NT2/D1 (cell line): ENCODE data around the gene EPB41L2.

Experiments
- DNase-seq: peaks from one replicate; pipeline ENCODE4 v3.0.0-alpha.2; 2011; ENCODE audit warnings: low read depth, low spot score
- H3K27me3 ChIP-seq: 2 replicates; pipeline ENCODE4 v1.6.0; 2011; ENCODE audit warnings: mild to moderate bottlenecking; ENCODE audit not compliant: insufficient read length, insufficient read depth
- H3K36me3 ChIP-seq: 2 replicates; pipeline ENCODE4 v1.6.1; 2011; ENCODE audit warnings: mild to moderate bottlenecking, low read length, mixed read lengths; ENCODE audit not compliant: insufficient read depth, insufficient read length
- H3K4me1 ChIP-seq: 2 replicates; pipeline ENCODE4 v1.5.1; 2011; ENCODE audit not compliant: insufficient read depth, insufficient read length
- H3K4me3 ChIP-seq: 2 replicates; pipeline ENCODE4 v1.5.1; 2011; ENCODE audit warnings: low read depth; ENCODE audit not compliant: insufficient read length
- H3K9ac ChIP-seq: 2 replicates; pipeline ENCODE4 v1.6.0; 2011; ENCODE audit warnings: low read depth; ENCODE audit not compliant: insufficient read length
- H3K9me3 ChIP-seq: 2 replicates; pipeline ENCODE4 v1.5.1; 2011; ENCODE audit warnings: mild to moderate bottlenecking, low read length; ENCODE audit not compliant: insufficient read depth
- SUZ12 ChIP-seq: IDR thresholded peaks from 2 replicates; pipeline ENCODE4 v1.6.1; 2011; ENCODE audit not compliant: insufficient read length, insufficient read depth; ENCODE audit errors: extremely low read depth
- YY1 ChIP-seq: IDR thresholded peaks from 2 replicates; pipeline ENCODE4 v1.6.1; 2011; ENCODE audit not compliant: insufficient read length, insufficient read depth
- ZNF274 ChIP-seq: IDR thresholded peaks from 2 replicates; pipeline ENCODE4 v1.6.1; 2011; ENCODE audit warnings: mild to moderate bottlenecking, low read depth, low read length

The EPB41L2 gene

DNA sequence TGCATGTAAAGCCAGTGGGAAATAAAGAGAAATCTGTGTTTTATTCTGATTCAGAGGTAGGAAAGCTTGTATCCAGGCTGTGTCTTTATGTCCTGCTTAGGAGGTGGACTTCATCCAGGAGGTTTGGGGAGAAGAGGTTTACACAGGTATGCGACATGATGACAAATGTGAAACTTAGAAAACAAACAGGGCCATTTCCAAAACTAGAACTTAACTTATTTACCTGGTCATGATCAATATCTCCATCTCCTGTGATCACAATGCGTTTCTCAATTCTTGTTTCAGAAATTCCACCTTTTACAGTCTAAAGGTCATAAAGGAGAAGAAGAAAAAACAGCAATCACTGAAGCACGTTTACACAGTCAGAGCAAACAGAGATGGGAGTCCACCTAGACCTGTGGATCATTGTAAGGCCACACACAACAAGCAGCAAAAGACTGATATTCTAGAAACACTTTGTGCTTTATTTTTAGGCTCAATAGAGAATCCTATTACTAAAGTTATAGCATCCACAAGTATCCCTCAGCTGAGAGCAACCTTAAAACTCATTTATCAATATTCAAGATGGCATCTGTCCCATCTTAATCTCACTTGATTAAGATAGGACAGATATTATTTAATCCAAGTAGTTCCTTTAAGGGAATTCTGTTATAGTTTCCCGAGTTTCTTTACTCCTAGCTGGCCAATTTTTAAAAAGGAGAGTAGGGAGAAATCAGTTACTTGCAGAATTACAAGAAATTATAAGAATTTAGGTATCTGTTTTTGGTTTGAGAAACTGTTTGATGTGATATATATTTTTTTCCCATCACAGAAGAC lies 199.4 kb downstream of the EPB41L2 start:
- no peaks in the 10 kb centered on the region for H3K9me3 ChIP-seq
- H3K4me3 ChIP-seq, result no peak overlapping the region
- H3K36me3 ChIP-seq, result peaks cover 11% of the 10 kb centered on the region
- DNase-seq, result no peak
- H3K4me1 ChIP-seq, result no peaks in the 10 kb centered on the region
- no peak overlapping the region for H3K9ac ChIP-seq
- H3K27me3 ChIP-seq, result no peaks in the 10 kb centered on the region
- TF ChIP-seq YY1 (no peak), ZNF274 (no peak), SUZ12 (no peak)

GRCh38 chr6:130862370-130862769 lies 200.7 kb downstream of the EPB41L2 start:
- no peaks in the 10 kb centered on the region for H3K27me3 ChIP-seq
- H3K4me3 ChIP-seq, result no peak overlapping the region
- TF ChIP-seq ZNF274 (no peak), SUZ12 (no peak), YY1 (no peak)
- H3K9me3 ChIP-seq, result no peaks in the 10 kb centered on the region
- H3K9ac ChIP-seq, result no peak overlapping the region
- no peaks in the 10 kb centered on the region for H3K4me1 ChIP-seq
- peaks cover 15% of the 10 kb centered on the region for H3K36me3 ChIP-seq
- no peak for DNase-seq

DNA sequence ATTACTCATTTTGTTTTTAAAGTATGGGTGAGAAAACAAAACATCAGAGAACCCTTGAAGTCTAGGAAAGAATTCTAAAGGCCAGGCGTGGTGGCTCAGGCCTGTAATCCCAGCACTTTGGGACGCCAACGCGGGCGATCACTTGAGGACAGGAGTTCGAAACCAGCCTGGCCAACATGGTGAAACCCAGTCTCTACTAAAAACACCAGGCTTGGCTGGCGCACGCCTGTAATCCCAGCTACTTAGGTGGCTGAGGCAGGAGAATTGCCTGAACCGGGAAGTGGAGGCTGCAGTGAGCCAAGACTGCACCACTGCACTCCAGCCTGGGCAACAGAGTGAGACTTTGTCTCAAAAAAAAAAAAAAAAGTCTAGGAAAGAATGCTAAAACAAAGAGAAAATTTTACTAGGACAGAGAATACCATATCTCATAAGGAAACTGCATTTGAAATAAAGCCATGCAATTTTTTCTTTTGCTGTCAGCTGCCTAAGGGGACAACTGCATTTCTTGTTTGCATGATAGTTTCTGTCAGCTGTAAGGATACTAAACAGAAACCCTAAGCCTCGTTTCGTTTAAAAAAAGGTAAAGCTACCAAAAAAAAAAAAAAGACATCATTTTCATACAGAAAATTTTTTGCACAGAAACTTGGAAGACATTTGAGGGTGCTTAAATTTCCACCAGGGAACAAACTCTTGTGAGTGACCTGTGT lies 203.7 kb downstream of the EPB41L2 start:
- Histone ChIP-seq H3K27me3 (no peaks in the 10 kb centered on the region), H3K4me1 (no peaks in the 10 kb centered on the region), H3K36me3 (peaks cover 4% of the 10 kb centered on the region), H3K9me3 (no peaks in the 10 kb centered on the region; the same call in 1 of the 2 replicates), H3K4me3 (no peak overlapping the region), H3K9ac (no peak overlapping the region)
- TF ChIP-seq YY1 (no peak), SUZ12 (no peak), ZNF274 (no peak)
- no peak for DNase-seq

GRCh38 chr6:130858498-130859160 lies 204.4 kb downstream of the EPB41L2 start:
- Histone ChIP-seq H3K9me3 (no peaks in the 10 kb centered on the region; the same call in 1 of the 2 replicates), H3K36me3 (peaks cover 4% of the 10 kb centered on the region), H3K27me3 (no peaks in the 10 kb centered on the region), H3K9ac (no peak overlapping the region), H3K4me1 (no peaks in the 10 kb centered on the region), H3K4me3 (no peak overlapping the region)
- DNase-seq, result no peak
- TF ChIP-seq SUZ12 (no peak), ZNF274 (no peak), YY1 (no peak)

DNA sequence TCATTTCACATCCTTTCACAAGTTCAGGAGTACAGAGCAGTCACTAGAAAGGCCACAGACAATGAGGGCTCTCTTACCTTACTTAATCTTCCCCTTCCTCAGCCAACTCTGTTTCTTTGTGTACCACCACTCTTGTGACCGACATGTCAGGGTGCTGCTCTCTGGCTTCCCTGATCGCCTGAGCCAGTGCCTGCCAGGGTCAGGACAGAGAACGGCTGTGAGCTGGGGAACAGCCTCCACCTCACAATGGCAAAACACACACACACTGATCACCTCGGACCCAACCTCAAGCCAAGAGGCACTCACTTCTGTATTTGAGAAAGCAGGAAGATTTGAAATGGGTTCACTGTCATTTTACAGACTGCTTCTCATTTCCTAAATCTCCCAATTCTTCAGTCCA lies 205.0 kb downstream of the EPB41L2 start:
- Histone ChIP-seq H3K4me1 (no peaks in the 10 kb centered on the region), H3K9ac (no peak overlapping the region), H3K9me3 (no peaks in the 10 kb centered on the region; the same call in 1 of the 2 replicates), H3K36me3 (peaks cover 4% of the 10 kb centered on the region), H3K4me3 (no peak overlapping the region), H3K27me3 (no peaks in the 10 kb centered on the region)
- no peak for DNase-seq
- TF ChIP-seq YY1 (no peak), ZNF274 (no peak), SUZ12 (no peak)

DNA sequence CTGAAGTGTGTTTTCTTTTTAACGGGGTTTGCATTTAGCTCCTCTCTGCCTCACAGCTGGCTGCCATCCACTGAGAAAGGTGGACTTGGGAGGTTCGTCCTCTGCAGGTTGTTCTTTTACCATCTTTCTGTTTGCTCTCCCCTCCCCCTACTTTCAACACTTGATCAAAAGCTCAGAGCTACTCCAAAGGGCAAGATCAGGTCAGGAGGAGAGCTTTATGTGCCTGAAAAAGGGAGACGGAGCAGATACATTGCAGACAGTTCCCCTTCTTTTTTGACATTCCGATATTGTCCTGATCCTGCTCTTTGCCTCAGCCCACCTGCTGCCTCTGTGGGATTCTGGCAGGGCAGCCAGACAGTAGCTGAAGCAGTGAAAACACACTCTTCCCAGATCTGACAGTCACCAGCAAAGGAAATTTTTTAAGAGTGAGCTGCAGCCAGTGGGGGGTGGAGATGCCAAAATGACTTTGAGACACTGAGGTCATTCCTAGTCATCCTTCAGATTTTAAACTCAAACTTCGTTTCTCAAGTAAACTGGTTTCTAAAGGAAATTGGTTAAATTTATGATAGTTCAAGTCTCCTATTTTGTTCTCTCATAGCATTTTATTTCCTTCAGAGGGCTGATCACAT lies 209.4 kb downstream of the EPB41L2 start:
- TF ChIP-seq ZNF274, result no peak
- no peak for TF ChIP-seq YY1
- no peak for TF ChIP-seq SUZ12
- Histone ChIP-seq H3K9ac (no peak overlapping the region), H3K4me1 (no peaks in the 10 kb centered on the region), H3K9me3 (no peaks in the 10 kb centered on the region; the same call in 1 of the 2 replicates), H3K27me3 (no peaks in the 10 kb centered on the region), H3K36me3 (peaks cover 4% of the 10 kb centered on the region), H3K4me3 (no peak overlapping the region)
- no peak for DNase-seq
